Gastroesophageal sphincter (tissue), 3 donors: ENCODE data around the gene RSKR.

Source experiments
- POLR2AphosphoS5 ChIP-seq: sonication (generic); formaldehyde crosslinking; IDR thresholded peaks from one replicate; pipeline ENCODE4 v1.6.1; 2017; ENCODE audit warnings: antibody characterized with exemption
- TF ChIP-seq, protein P1 (sequence below), 4 experiments: fragments of 200-600 bp in 2 of 4; fragments of 450-650 bp in 2 of 4; sonication (generic) in 1 of 4; IDR thresholded peaks; one replicate each; pipeline ENCODE4 v1.5.1; 2017 to 2019; ENCODE audit warnings: antibody characterized with exemption in 4 of 4, mild to moderate bottlenecking in 2 of 4, moderate library complexity in 2 of 4

DNA sequence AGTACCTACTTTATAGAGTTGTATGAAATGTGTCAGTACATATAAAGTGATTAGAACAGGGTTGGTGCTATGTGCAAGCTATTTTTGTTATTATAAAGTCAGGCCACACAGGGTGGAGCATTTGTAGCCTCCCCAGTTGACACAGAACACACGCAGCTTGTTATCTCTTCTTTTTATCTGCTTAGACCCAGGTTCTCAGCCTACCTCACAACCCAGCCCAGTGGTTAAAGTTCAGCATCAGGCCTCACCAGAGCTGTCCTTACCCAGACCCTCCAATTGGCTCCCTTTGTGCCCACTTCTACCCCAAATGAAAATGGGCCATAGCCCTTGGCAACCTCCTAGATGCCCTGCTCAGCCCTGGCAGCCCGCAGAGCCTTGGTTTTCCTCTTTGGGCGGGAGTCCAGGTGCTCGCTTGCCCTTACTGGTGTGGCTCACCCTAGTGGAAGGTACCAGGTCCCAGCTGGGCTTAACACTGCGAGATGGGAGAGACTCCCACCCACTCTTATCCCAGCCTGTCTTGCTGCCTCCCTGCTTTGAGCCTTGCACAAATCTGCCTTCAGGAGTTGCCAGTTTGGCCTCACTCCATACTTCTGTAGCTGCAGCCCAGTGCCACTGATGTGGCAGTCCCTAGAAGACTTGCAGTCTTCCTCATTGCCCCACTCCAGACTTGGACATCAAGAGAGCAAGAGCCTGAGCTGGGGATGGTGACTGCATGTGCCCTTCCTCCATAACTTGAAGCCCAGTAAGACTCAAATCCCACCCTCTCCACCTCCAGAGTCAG is 41.5 kb downstream of the RSKR start:
- TF ChIP-seq, protein P1, sequence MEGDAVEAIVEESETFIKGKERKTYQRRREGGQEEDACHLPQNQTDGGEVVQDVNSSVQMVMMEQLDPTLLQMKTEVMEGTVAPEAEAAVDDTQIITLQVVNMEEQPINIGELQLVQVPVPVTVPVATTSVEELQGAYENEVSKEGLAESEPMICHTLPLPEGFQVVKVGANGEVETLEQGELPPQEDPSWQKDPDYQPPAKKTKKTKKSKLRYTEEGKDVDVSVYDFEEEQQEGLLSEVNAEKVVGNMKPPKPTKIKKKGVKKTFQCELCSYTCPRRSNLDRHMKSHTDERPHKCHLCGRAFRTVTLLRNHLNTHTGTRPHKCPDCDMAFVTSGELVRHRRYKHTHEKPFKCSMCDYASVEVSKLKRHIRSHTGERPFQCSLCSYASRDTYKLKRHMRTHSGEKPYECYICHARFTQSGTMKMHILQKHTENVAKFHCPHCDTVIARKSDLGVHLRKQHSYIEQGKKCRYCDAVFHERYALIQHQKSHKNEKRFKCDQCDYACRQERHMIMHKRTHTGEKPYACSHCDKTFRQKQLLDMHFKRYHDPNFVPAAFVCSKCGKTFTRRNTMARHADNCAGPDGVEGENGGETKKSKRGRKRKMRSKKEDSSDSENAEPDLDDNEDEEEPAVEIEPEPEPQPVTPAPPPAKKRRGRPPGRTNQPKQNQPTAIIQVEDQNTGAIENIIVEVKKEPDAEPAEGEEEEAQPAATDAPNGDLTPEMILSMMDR (IDR thresholded peaks at IDR 0.05) = no peak
- no peak for TF ChIP-seq POLR2AphosphoS5
